Heart left ventricle (tissue), 13 donors: ENCODE results near the gene MED15.

Source experiments
- POLR2A ChIP-seq, 2 donors: fragments of 450-650 bp; IDR thresholded peaks; one replicate each; pipeline ENCODE4 v1.6.1; 2017; ENCODE audit warnings: antibody characterized with exemption in 2 of 2, mild to moderate bottlenecking in 2 of 2, moderate library complexity in 2 of 2
- TF ChIP-seq, protein P1 (sequence below), 12 donors: fragments of 200-600 bp; sonication (generic) in 4 of 12; IDR thresholded peaks; one replicate each; pipeline versions ENCODE4 v1.5.0 to v1.8.0; 2018 to 2022; ENCODE audit warnings: antibody characterized with exemption in 12 of 12, mild to moderate bottlenecking in 5 of 12
- donor health status: ischemic (EF 13 %, LVEDD 7.1; RV severe dilation, severe dysfunction).
- donor health status: DM: no; HTN: yes; CAD: no.
- donor health status: DM: no; HTN: no; CAD: no.
- donor health status: ischemic (EF 25% LVEDD 6.9; RV normal size, moderate dysfunction).
- donor health status: ischemic (EF 25% LVEDD 5.7; RV mildly dilated, moderate dysfunction).
- donor health status: ischemic (EF 35%, LVEDD 5.7; RV mildly dilated, moderate dysfunction).
- donor health status: nonischemic (EF 11% LVEDD 7.7; RV severe dilation, severe dysfunction).
- donor health status: DM: yes; HTN: yes; CAD: no.
- donor health status: PGD.
- donor health status: ischemic (EF 29% LVEDD 5.4; RV normal size, mild dysfunction).
- donor health status: nonischemic (EF 23%, LVEDD 6.1; RV moderate dilation, normal function).

DNA sequence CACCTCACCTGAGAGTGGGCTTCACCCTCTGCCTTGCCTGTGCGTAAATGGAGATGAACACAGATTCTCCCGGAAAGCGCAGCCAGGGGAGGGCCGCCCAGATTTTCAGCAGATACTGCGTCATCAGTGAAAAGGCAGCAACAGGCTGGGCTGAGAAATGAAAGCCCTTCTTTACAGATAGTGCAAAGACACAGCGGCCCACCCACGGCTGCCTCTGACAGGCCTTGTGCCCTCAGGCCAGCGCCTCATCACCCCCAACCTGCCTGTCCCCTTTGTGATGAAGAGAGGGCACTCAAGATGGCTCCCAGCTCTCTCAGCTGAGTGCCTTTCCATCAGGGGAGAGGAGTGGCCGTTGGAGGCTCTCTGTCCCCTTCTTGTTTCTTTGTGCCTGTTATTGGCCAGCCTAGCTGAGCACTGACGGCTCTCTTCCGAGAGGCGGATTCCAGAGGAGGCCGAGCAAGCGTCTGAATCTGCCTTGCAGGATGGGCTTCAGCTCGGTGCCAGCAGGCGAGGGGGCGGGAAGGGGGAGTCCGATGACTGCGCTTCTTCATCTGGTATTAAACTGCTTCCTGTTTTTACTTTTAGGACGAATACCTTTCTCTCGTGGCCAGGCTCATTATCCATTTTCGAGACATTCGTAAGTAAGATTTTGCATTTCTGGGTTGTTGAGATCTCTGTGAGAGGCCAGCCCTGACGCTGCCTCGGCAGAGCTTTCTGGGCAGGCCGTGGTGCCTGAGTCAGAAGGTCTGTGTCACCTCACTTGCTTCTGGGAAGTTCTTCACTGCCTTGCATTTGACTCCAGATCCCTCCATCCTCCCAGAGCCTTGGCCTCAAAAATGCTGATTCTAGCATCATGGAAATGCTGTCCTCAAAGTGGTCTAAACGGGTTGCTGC is 43.7 kb downstream of the MED15 start:
- TF ChIP-seq POLR2A (IDR thresholded peaks at IDR 0.05): no peak
- TF ChIP-seq, protein P1, sequence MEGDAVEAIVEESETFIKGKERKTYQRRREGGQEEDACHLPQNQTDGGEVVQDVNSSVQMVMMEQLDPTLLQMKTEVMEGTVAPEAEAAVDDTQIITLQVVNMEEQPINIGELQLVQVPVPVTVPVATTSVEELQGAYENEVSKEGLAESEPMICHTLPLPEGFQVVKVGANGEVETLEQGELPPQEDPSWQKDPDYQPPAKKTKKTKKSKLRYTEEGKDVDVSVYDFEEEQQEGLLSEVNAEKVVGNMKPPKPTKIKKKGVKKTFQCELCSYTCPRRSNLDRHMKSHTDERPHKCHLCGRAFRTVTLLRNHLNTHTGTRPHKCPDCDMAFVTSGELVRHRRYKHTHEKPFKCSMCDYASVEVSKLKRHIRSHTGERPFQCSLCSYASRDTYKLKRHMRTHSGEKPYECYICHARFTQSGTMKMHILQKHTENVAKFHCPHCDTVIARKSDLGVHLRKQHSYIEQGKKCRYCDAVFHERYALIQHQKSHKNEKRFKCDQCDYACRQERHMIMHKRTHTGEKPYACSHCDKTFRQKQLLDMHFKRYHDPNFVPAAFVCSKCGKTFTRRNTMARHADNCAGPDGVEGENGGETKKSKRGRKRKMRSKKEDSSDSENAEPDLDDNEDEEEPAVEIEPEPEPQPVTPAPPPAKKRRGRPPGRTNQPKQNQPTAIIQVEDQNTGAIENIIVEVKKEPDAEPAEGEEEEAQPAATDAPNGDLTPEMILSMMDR (IDR thresholded peaks at IDR 0.05): no peak
